GM18498 (cell line): ENCODE data around the gene ZDHHC11.
"Not testable (repeated sequence)": the region's sequence is repeated elsewhere in the genome, so short reads cannot be mapped to it uniquely, and the experiment has no call there.

ENCODE experiments used
- ATAC-seq: cut with Tn5 transposase; IDR thresholded peaks from one replicate; pipeline ENCODE4 v1.9.1; 2021; ENCODE audit warnings: mild to moderate bottlenecking, moderate library complexity; ENCODE audit not compliant: unreplicated experiment

ZDHHC11 gene

GRCh38 chr5:763998-764781 is 86.6 kb downstream of the ZDHHC11 start:
- ATAC-seq = no peak

- ATAC-seq = no peak
These were observed 87.4 kb downstream of the ZDHHC11 start for GRCh38 chr5:763397-763796.

GRCh38 chr5:762996-763395 is 87.8 kb downstream of the ZDHHC11 start:
- ATAC-seq = not testable (repeated sequence)

GRCh38 chr5:761854-762710 is 88.7 kb downstream of the ZDHHC11 start:
- ATAC-seq = no peak

- ATAC-seq = no peak
These were observed 89.6 kb downstream of the ZDHHC11 start for GRCh38 chr5:761059-761771.

GRCh38 chr5:760363-761058 is 90.3 kb downstream of the ZDHHC11 start:
- no peak for ATAC-seq

- no peak for ATAC-seq
These were observed 90.9 kb downstream of the ZDHHC11 start for GRCh38 chr5:759781-760362.

GRCh38 chr5:759111-759751 is 91.6 kb downstream of the ZDHHC11 start:
- ATAC-seq = no peak

GRCh38 chr5:758698-759053 is 92.1 kb downstream of the ZDHHC11 start:
- no peak for ATAC-seq

GRCh38 chr5:757931-758697 is 92.7 kb downstream of the ZDHHC11 start:
- no peak for ATAC-seq

- ATAC-seq = no peak
These were observed 93.3 kb downstream of the ZDHHC11 start for GRCh38 chr5:757346-757930.

- ATAC-seq = no peak
These were observed 93.9 kb downstream of the ZDHHC11 start for GRCh38 chr5:756865-757345.

- ATAC-seq = no peak
These were observed 94.6 kb downstream of the ZDHHC11 start for GRCh38 chr5:756171-756570.

- not testable (repeated sequence) for ATAC-seq
These were observed 96.6 kb downstream of the ZDHHC11 start for GRCh38 chr5:754143-754632.

GRCh38 chr5:753567-754142 is 97.1 kb downstream of the ZDHHC11 start:
- ATAC-seq = not testable (repeated sequence)

GRCh38 chr5:752532-753115 is 98.2 kb downstream of the ZDHHC11 start:
- ATAC-seq = not testable (repeated sequence)

- not testable (repeated sequence) for ATAC-seq
These were observed 98.8 kb downstream of the ZDHHC11 start for GRCh38 chr5:751992-752391.

GRCh38 chr5:751496-751895 is 99.3 kb downstream of the ZDHHC11 start:
- no peak for ATAC-seq
